NCI-H2171 (cell line): ENCODE measurements around the gene ADK.
"Not testable (repeated sequence)": the region's sequence is repeated elsewhere in the genome, so short reads cannot be mapped to it uniquely, and the experiment has no call there.

ENCODE experiments used
- DNase-seq: peaks from one replicate; lab custom pipeline; 2025; lab: John Stamatoyannopoulos, UW

Gene ADK

GRCh38 chr10:74150990-74151878 lies at the start of gene ADK:
Gene ADK, plus strand, starts transcription at chr10:74151221. Its CDS starts 58 bp downstream, at chr10:74151279.
- DNase-seq, result peak; percentile 92

GRCh38 chr10:74103560-74104258 lies 47.3 kb upstream of the ADK start:
- no peak for DNase-seq

- no peak for DNase-seq
Measured at GRCh38 chr10:74104480-74104879, 46.5 kb upstream of the ADK start.

- no peak for DNase-seq
Measured at GRCh38 chr10:74104996-74105395, 46.0 kb upstream of the ADK start.

- no peak for DNase-seq
Measured at GRCh38 chr10:74107391-74107790, 43.6 kb upstream of the ADK start.

GRCh38 chr10:74109452-74109851 lies 41.6 kb upstream of the ADK start:
- no peak for DNase-seq

GRCh38 chr10:74110120-74110519 lies 40.9 kb upstream of the ADK start:
- DNase-seq, result no peak

- DNase-seq, result no peak
Measured at GRCh38 chr10:74111799-74112198, 39.2 kb upstream of the ADK start.

- no peak for DNase-seq
Measured at GRCh38 chr10:74113546-74113945, 37.5 kb upstream of the ADK start.

GRCh38 chr10:74114041-74114448 lies 37.0 kb upstream of the ADK start:
- DNase-seq, result no peak

GRCh38 chr10:74117738-74118137 lies 33.3 kb upstream of the ADK start:
- no peak for DNase-seq

GRCh38 chr10:74118804-74119203 lies 32.2 kb upstream of the ADK start:
- no peak for DNase-seq

GRCh38 chr10:74120911-74121310 lies 30.1 kb upstream of the ADK start:
- no peak for DNase-seq

GRCh38 chr10:74121368-74121767 lies 29.7 kb upstream of the ADK start:
- DNase-seq, result no peak

- DNase-seq, result no peak
Measured at GRCh38 chr10:74122060-74122459, 29.0 kb upstream of the ADK start.

GRCh38 chr10:74123081-74123480 lies 27.9 kb upstream of the ADK start:
- no peak for DNase-seq

GRCh38 chr10:74133923-74134820 lies 16.8 kb upstream of the ADK start:
- DNase-seq, result no peak

- no peak for DNase-seq
Measured at GRCh38 chr10:74135452-74135851, 15.6 kb upstream of the ADK start.

GRCh38 chr10:74137992-74138391 lies 13.0 kb upstream of the ADK start:
- no peak for DNase-seq

GRCh38 chr10:74138596-74138995 lies 12.4 kb upstream of the ADK start:
- DNase-seq, result not testable (repeated sequence)

GRCh38 chr10:74139981-74140380 lies 11.0 kb upstream of the ADK start:
- no peak for DNase-seq

GRCh38 chr10:74140553-74140952 lies 10.5 kb upstream of the ADK start:
- DNase-seq, result no peak
